A549 (cell line): ENCODE data around the gene LMNA. TPM values are rescaled to one million over a fixed set of nuclear protein-coding genes. Genes with fewer than 3 reads are reported as not detected.

Experiments
- ATAC-seq, 2 experiments: fragments of 200-7000 bp in 1 of 2; fragments of >200 bp in 1 of 2; cut with Nextera tagmentation in 1 of 2; cut with Tn5 transposase in 1 of 2; 3 replicates each; pipeline versions ENCODE4 v1.8.0 to v1.9.1; 2018 to 2020; ENCODE audit warnings: mild to moderate bottlenecking in 1 of 2, moderate library complexity in 1 of 2
- CTCF ChIA-PET: fragments of 300-600 bp; sonication (Branson Sonifier 250); formaldehyde crosslinking; extraction: SDS; loops from one replicate; lab custom pipeline; 2021; ENCODE audit warnings: antibody characterized with exemption, inconsistent platforms; lab: Yijun Ruan, JAX
- POLR2A ChIA-PET: fragments of 350-600 bp; formaldehyde crosslinking; extraction: SDS; loops from one replicate; lab custom pipeline; 2021; ENCODE audit warnings: antibody characterized with exemption, inconsistent platforms; lab: Yijun Ruan, JAX
- DNase-seq, 2 experiments: peaks; one replicate each; pipeline versions ENCODE4 v3.0.0 to v3.0.0-alpha.2; 2011 to 2016; ENCODE audit warnings: low read depth in 1 of 2, low spot score in 1 of 2
- FAIRE-seq: peaks from 2 replicates; lab custom pipeline; 2011; peaks lifted over from hg19 to GRCh38; lab: Jason Lieb, UNC
- H3K27ac ChIP-seq, 2 experiments: fragments of >200 bp; sonication (Bioruptor Twin); formaldehyde crosslinking; 3 replicates each; pipeline ENCODE4 v1.5.1; 2016 to 2017
- H3K4me1 ChIP-seq: fragments of >200 bp; sonication (Bioruptor Twin); formaldehyde crosslinking; 3 replicates; pipeline ENCODE4 v1.6.1; 2016
- H3K4me2 ChIP-seq: fragments of >200 bp; sonication (Bioruptor Twin); formaldehyde crosslinking; 3 replicates; pipeline ENCODE4 v1.6.1; 2016
- H3K4me3 ChIP-seq: fragments of >200 bp; sonication (Bioruptor Twin); formaldehyde crosslinking; 3 replicates; pipeline ENCODE4 v1.5.1; 2016
- H3K9me3 ChIP-seq: fragments of >200 bp; sonication (Bioruptor Twin); formaldehyde crosslinking; 3 replicates; pipeline ENCODE4 v1.6.1; 2016
- ATOH8 ChIP-seq: fragments of 250-450 bp; sonication (Bioruptor Pico); IDR thresholded peaks from 2 replicates; pipeline ENCODE4 v1.5.0; 2020; ENCODE audit warnings: low read depth, mild to moderate bottlenecking, moderate library complexity
- BCL3 ChIP-seq: fragments of >200 bp; sonication (Bioruptor Twin); formaldehyde crosslinking; IDR thresholded peaks from 3 replicates; pipeline ENCODE4 v1.6.1; 2016
- CHD2 ChIP-seq: fragments of 150-350 bp; IDR thresholded peaks from 2 replicates; pipeline ENCODE4 v1.6.1; 2014; ENCODE audit warnings: low read length; ENCODE audit not compliant: partially characterized antibody
- EHF ChIP-seq: fragments of 250-450 bp; sonication (Bioruptor Pico); IDR thresholded peaks from 2 replicates; pipeline ENCODE4 v1.5.0; 2020; ENCODE audit warnings: mild to moderate bottlenecking
- EP300 ChIP-seq, 2 experiments: fragments of >200 bp; sonication (Bioruptor Twin); formaldehyde crosslinking; IDR thresholded peaks; 2 replicates in 1 of 2; 3 replicates in 1 of 2; pipeline ENCODE4 v1.6.1; 2016 to 2017
- FOSL2 ChIP-seq, 2 experiments: fragments of 450-650 bp in 1 of 2; fragments of >200 bp in 1 of 2; sonication (Bioruptor Twin) in 1 of 2; formaldehyde crosslinking; IDR thresholded peaks; 2 replicates each; pipeline versions ENCODE4 v1.5.0 to v1.6.1; 2016 to 2020; ENCODE audit warnings: mild to moderate bottlenecking in 1 of 2, moderate library complexity in 1 of 2
- FOXS1 ChIP-seq: fragments of 250-450 bp; sonication (Bioruptor Pico); IDR thresholded peaks from 2 replicates; pipeline ENCODE4 v1.5.0; 2020; ENCODE audit warnings: mild to moderate bottlenecking, moderate library complexity
- GATA3 ChIP-seq: IDR thresholded peaks from 2 replicates; pipeline ENCODE4 v1.6.1; 2012; ENCODE audit warnings: borderline replicate concordance
- HDAC2 ChIP-seq: fragments of 200-600 bp; sonication (generic); IDR thresholded peaks from 2 replicates; pipeline ENCODE4 v1.6.1; 2016
- HOXA7 ChIP-seq: fragments of 250-450 bp; sonication (Bioruptor Pico); IDR thresholded peaks from 2 replicates; pipeline ENCODE4 v1.5.0; 2020; ENCODE audit warnings: mild to moderate bottlenecking, moderate library complexity
- HOXB5 ChIP-seq: fragments of 250-450 bp; sonication (Bioruptor Pico); IDR thresholded peaks from 2 replicates; pipeline ENCODE4 v1.5.0; 2020; ENCODE audit warnings: mild to moderate bottlenecking, moderate library complexity
- MYC ChIP-seq: IDR thresholded peaks from 2 replicates; pipeline ENCODE4 v1.6.1; 2012; ENCODE audit warnings: mild to moderate bottlenecking, inconsistent platforms, low read length, improper control_type of control experiment, borderline replicate concordance
- NPAS2 ChIP-seq: fragments of 250-450 bp; sonication (Bioruptor Pico); IDR thresholded peaks from 2 replicates; pipeline ENCODE4 v1.8.0; 2022; ENCODE audit warnings: mild to moderate bottlenecking, moderate library complexity, borderline replicate concordance
- POLR2AphosphoS2 ChIP-seq: conservative IDR thresholded peaks from 2 replicates; pipeline ENCODE4 v1.6.1; 2012; ENCODE audit warnings: low read length, improper control_type of control experiment, inconsistent platforms
- RCOR1 ChIP-seq: fragments of 150-350 bp; IDR thresholded peaks from 2 replicates; pipeline ENCODE4 v1.6.1; 2014; ENCODE audit warnings: antibody characterized with exemption, low read length, low read depth
- SMC3 ChIP-seq: fragments of >200 bp; sonication (Bioruptor Twin); formaldehyde crosslinking; IDR thresholded peaks from 3 replicates; pipeline ENCODE4 v1.6.1; 2018; ENCODE audit warnings: inconsistent platforms
- TFCP2L1 ChIP-seq: fragments of 250-450 bp; sonication (Bioruptor Pico); IDR thresholded peaks from 2 replicates; pipeline ENCODE4 v1.5.0; 2021; ENCODE audit warnings: mild to moderate bottlenecking
- TP53 ChIP-seq: fragments of 250-450 bp; sonication (Bioruptor Pico); IDR thresholded peaks from 2 replicates; pipeline ENCODE4 v1.5.0; 2021; ENCODE audit warnings: mild to moderate bottlenecking, moderate library complexity
- ZNF302 ChIP-seq: fragments of 250-450 bp; sonication (Bioruptor Pico); IDR thresholded peaks from 2 replicates; pipeline ENCODE4 v1.9.0; 2021; ENCODE audit warnings: inconsistent platforms, mild to moderate bottlenecking, moderate library complexity
- WGBS: methylation state at CpG from one replicate; pipeline ENCODE4 v1.1.6; 2017; ENCODE audit errors: missing lambda C conversion rate; 5-methylcytosine and 5-hydroxymethylcytosine counted together
- polyA plus RNA-seq, 4 experiments: library from polyadenylated mRNA; depleted of rRNA in 3 of 4; stranded (reverse); fragments of >200 nt; fragmentation: RNase III in 1 of 4; extraction: RNeasy Plus Mini Kit Qiagen cat#74134 plus additional on column Dnase treatment in 1 of 4; gene quantifications; 2 replicates in 3 of 4; 3 replicates in 1 of 4; pipeline ENCODE4 v1.2.3, GENCODE V29; 2011 to 2017
- TF ChIP-seq, protein P1 (sequence below): IDR thresholded peaks from 2 replicates; pipeline ENCODE4 v1.6.1; 2012

The LMNA gene
- polyA plus RNA-seq, 2 of the 4 experiments (the other 2 are of a cell fraction), result 214 to 286 TPM

DNA sequence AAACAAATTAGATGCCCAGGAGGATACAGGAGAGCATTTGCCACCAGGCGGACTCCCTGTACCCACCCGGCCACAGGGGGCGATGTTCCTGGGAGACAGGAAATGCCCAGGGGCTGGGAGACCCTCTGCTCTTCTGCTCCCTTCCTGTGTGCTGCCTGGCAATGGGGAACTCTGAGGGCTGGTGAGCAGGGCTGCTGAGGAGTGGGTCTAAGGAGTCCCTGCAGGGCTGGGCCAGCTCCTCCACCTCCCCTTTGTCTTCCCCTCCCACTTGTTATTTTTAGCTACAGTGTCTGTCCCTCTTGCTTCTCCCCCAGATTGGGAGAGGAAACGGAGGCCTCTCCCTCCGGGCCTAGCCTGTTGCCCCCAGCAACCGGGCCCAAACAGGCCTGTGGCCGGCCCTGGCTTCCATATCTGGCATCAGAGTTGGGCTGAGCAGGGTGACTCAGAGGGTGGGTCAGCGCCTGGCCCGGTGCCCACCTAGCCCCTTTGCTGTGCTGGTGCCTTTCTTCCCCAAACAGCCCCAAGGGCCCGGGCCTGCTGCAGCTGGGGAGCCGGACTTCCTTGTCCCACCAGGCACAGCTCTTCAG is 11.6 kb downstream of the LMNA start (continued):
- TF ChIP-seq BCL3 (0 out of 3 replicates have a peak, but pooled peaks have one; percentile 30), GATA3 (peak; percentile 63; the same call in 1 of the 2 replicates), FOSL2 (IDR thresholded peaks at IDR 0.05) (0 out of 2 replicates have a peak, but pooled peaks have one; percentile 68), FOSL2 (CRISPR knock-in tag; IDR thresholded peaks at IDR 0.05) (peak; percentile 96), CHD2 (no peak)
- TF ChIP-seq, all 56 proteins: peak for 13

- WGBS, result 0% methylated on average over 7 of the region's 15 CpGs
- FAIRE-seq, result no peak
These were observed 12.4 kb downstream of the LMNA start for GRCh38 chr1:156126630-156127534.

GRCh38 chr1:156128308-156128653 is 13.8 kb downstream of the LMNA start:
- Histone ChIP-seq H3K9me3 (no peaks in the 10 kb centered on the region), H3K27ac (peak overlapping the region; percentile 95 to 98), H3K4me1 (peaks cover 71% of the 10 kb centered on the region), H3K4me2 (peak overlapping the region; percentile 91), H3K4me3 (no peak overlapping the region)
- 54% methylated on average over 2 of the region's 2 CpGs for WGBS
- TF ChIP-seq POLR2AphosphoS2, result peak; percentile 38; the same call in 1 of the 2 replicates
- no peak for TF ChIP-seq HDAC2
- TF ChIP-seq RCOR1, result no peak
- POLR2A ChIA-PET, result interaction anchor here (1.2 to 6.1 kb wide), 4 partner anchors 13 to 66 kb away, joined by 5 to 108 read pairs (median 32); partner anchors contain the start of genes LMNA and SLC25A44
- CTCF ChIA-PET, result interaction anchor here (0.9 to 54.8 kb wide), 9 partner anchors 11 to 190 kb away, joined by 3 to 2239 read pairs (median 10); partner anchors contain the start of genes BGLAP, LMNA, MEX3A and SLC25A44
- FAIRE-seq (no peak), ATAC-seq (no peak), DNase-seq (no peak)

More at GRCh38 chr1:156126630-156127534, 12.4 kb downstream of the LMNA start:
- Histone ChIP-seq H3K4me3 (peak overlapping the region; percentile 22), H3K4me1 (peaks cover 85% of the 10 kb centered on the region), H3K9me3 (no peaks in the 10 kb centered on the region)
- CTCF ChIA-PET, result interaction anchor here (0.7 to 54.8 kb wide), 11 partner anchors 9 to 255 kb away, joined by 3 to 2239 read pairs (median 4); partner anchors contain the start of genes BGLAP, LMNA and MEX3A
- peak in 1 of 2 experiments; percentile 77 for DNase-seq
- ATAC-seq, result peak; percentile 4 to 32
- POLR2A ChIA-PET, result interaction anchor here (0.5 to 6.1 kb wide), 12 partner anchors 8 to 252 kb away, joined by 3 to 108 read pairs (median 5); partner anchors contain the start of genes LMNA and MEX3A
- peak; percentile 65; the same call in 1 of the 2 replicates for TF ChIP-seq EHF
- peak; percentile 19; the same call in 1 of the 2 replicates for TF ChIP-seq HOXB5 (CRISPR knock-in tag)
- TF ChIP-seq, protein P1, sequence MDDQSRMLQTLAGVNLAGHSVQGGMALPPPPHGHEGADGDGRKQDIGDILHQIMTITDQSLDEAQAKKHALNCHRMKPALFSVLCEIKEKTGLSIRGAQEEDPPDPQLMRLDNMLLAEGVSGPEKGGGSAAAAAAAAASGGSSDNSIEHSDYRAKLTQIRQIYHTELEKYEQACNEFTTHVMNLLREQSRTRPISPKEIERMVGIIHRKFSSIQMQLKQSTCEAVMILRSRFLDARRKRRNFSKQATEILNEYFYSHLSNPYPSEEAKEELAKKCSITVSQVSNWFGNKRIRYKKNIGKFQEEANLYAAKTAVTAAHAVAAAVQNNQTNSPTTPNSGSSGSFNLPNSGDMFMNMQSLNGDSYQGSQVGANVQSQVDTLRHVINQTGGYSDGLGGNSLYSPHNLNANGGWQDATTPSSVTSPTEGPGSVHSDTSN, result no peak
- TF ChIP-seq FOXS1 (CRISPR knock-in tag), result 0 out of 2 replicates have a peak, but pooled peaks have one; percentile 32
- peak; percentile 52; the same call in 1 of the 2 replicates for TF ChIP-seq MYC
- peak; percentile 33; the same call in 1 of the 2 replicates for TF ChIP-seq POLR2AphosphoS2
- 0 out of 2 replicates have a peak, but pooled peaks have one; percentile 50 for TF ChIP-seq HOXA7 (CRISPR knock-in tag)
- 0 out of 3 replicates have a peak, but pooled peaks have one; percentile 8 for TF ChIP-seq SMC3
- TF ChIP-seq ZNF302, result no peak
- no peak for TF ChIP-seq FOSL2 (IDR thresholded peaks at IDR 0.05)
- TF ChIP-seq FOSL2 (CRISPR knock-in tag; IDR thresholded peaks at IDR 0.05), result peak; percentile 54
- TF ChIP-seq TFCP2L1 (CRISPR knock-in tag), result 0 out of 2 replicates have a peak, but pooled peaks have one; percentile 5
- TF ChIP-seq TP53 (CRISPR knock-in tag), result peak; percentile 10; the same call in 1 of the 2 replicates
- TF ChIP-seq NPAS2 (CRISPR knock-in tag), result no peak
- TF ChIP-seq ATOH8 (CRISPR knock-in tag), result 0 out of 2 replicates have a peak, but pooled peaks have one; percentile 39
- TF ChIP-seq EP300 (IDR thresholded peaks at IDR 0.05), result 0 out of 5 replicates have a peak, but pooled peaks of 1 of the 2 experiments have one; percentile 27
- TF ChIP-seq, all 56 proteins: peak for 12
- H3K4me2 ChIP-seq, result peak overlapping the region; percentile 91
- peak overlapping the region; percentile 95 to 98 for H3K27ac ChIP-seq
